HepG2 (cell line): ENCODE measurements around the gene ZNRF3. TPM values are rescaled to one million over a fixed set of nuclear protein-coding genes. Genes with fewer than 3 reads are reported as not detected.
A peak's percentile ranks its signal among the peaks of the same experiment; 100 is the strongest.

Experiments
- CREM ChIP-seq, 2 experiments: sonication (generic) in 1 of 2; formaldehyde crosslinking in 1 of 2; IDR thresholded peaks; 2 replicates each; pipeline versions ENCODE4 v1.4.0 to v1.6.1; 2016 to 2020; ENCODE audit warnings: antibody characterized with exemption in 1 of 2, mild to moderate bottlenecking in 1 of 2, missing genetic modification reagents in 1 of 2
- FOXK1 ChIP-seq: sonication (generic); formaldehyde crosslinking; IDR thresholded peaks from 2 replicates; pipeline ENCODE4 v1.4.0; 2020; ENCODE audit warnings: low read depth, missing genetic modification reagents, borderline replicate concordance
- HOXD1 ChIP-seq: sonication (generic); formaldehyde crosslinking; IDR thresholded peaks from 2 replicates; pipeline ENCODE4 v1.5.0; 2020; ENCODE audit warnings: missing genetic modification reagents
- KAT2B ChIP-seq: fragments of 150-350 bp; IDR thresholded peaks from 2 replicates; pipeline ENCODE4 v1.6.1; 2014; ENCODE audit warnings: low read depth, low read length, borderline replicate concordance
- MAZ ChIP-seq, 2 experiments: sonication (generic) in 1 of 2; formaldehyde crosslinking in 1 of 2; IDR thresholded peaks; 2 replicates each; pipeline versions ENCODE4 v1.5.0 to v1.6.1; 2012 to 2020; ENCODE audit warnings: low read depth in 2 of 2, mild to moderate bottlenecking in 2 of 2, borderline replicate concordance in 1 of 2, improper control_type of control experiment in 1 of 2, low read length in 1 of 2, missing genetic modification reagents in 1 of 2, moderate library complexity in 1 of 2
- NR1H2 ChIP-seq: sonication (generic); formaldehyde crosslinking; IDR thresholded peaks from 2 replicates; pipeline ENCODE4 v1.8.1; 2022; ENCODE audit warnings: low read depth, missing genetic modification reagents, borderline replicate concordance
- PHF5A ChIP-seq: IDR thresholded peaks from one replicate; pipeline ENCODE4 v1.6.1; 2018; ENCODE audit warnings: low read depth, missing genetic modification reagents; ENCODE audit not compliant: unreplicated experiment
- REST ChIP-seq, 2 experiments: IDR thresholded peaks; 2 replicates each; pipeline ENCODE4 v1.6.1; 2011 to 2012; ENCODE audit warnings: low read length in 2 of 2, borderline replicate concordance in 1 of 2, low read depth in 1 of 2, mild to moderate bottlenecking in 1 of 2, moderate library complexity in 1 of 2
- TFE3 ChIP-seq: IDR thresholded peaks from 2 replicates; pipeline ENCODE4 v1.6.1; 2016
- ZEB1 ChIP-seq: IDR thresholded peaks from 2 replicates; pipeline ENCODE4 v1.6.1; 2012; ENCODE audit warnings: mild to moderate bottlenecking, low read depth, inconsistent platforms; ENCODE audit not compliant: insufficient replicate concordance
- ZIK1 ChIP-seq: sonication (generic); formaldehyde crosslinking; IDR thresholded peaks from 2 replicates; pipeline ENCODE4 v1.5.0; 2020; ENCODE audit warnings: mild to moderate bottlenecking, low read depth, missing genetic modification reagents, borderline replicate concordance
- ZNF318 ChIP-seq: sonication (generic); formaldehyde crosslinking; IDR thresholded peaks from 2 replicates; pipeline ENCODE4 v1.4.0; 2020; ENCODE audit warnings: mild to moderate bottlenecking, missing genetic modification reagents
- ZNF460 ChIP-seq: sonication (generic); formaldehyde crosslinking; IDR thresholded peaks from 2 replicates; pipeline ENCODE4 v1.5.1; 2020; ENCODE audit warnings: missing genetic modification reagents, mild to moderate bottlenecking, borderline replicate concordance
- ZNF567 ChIP-seq: sonication (generic); formaldehyde crosslinking; IDR thresholded peaks from 2 replicates; pipeline ENCODE4 v1.8.1; 2023; ENCODE audit warnings: mild to moderate bottlenecking, missing genetic modification reagents, borderline replicate concordance
- polyA plus RNA-seq, 8 experiments: library from polyadenylated mRNA; depleted of rRNA in 3 of 8; stranded (reverse) in 7 of 8; unstranded in 1 of 8; fragments of >200 nt; fragmentation: Illumina TruSeq in 4 of 8; extraction: Trizol in 4 of 8; gene quantifications; 2 replicates each; pipeline versions ENCODE4 v1.2.1 to v1.2.3, GENCODE V29; 2011 to 2016; ENCODE audit warnings: low read depth in 4 of 8, missing spikeins in 1 of 8, mixed read lengths in 1 of 8; ENCODE audit not compliant: insufficient read depth in 1 of 8
- total RNA-seq, 5 experiments: library from RNA; depleted of rRNA; stranded (reverse); fragments of >200 nt; fragmentation: Illumina TruSeq; extraction: Trizol; gene quantifications; 2 replicates each; pipeline ENCODE4 v1.2.3, GENCODE V29; 2016; ENCODE audit warnings: low read depth in 1 of 5

The ZNRF3 gene
- total and polyA plus RNA-seq, 2 of the 13 experiments (the other 11 are each of a cell fraction or from before 2014, with no cell fraction given): 20.3 to 36.7 TPM

GRCh38 chr22:29030618-29031226, 147.3 kb downstream of the ZNRF3 start (continued):
- peak in 1 of 2 experiments; percentile 63; a peak in 1 of 4 replicates for TF ChIP-seq REST (IDR thresholded peaks at IDR 0.05; ENCODE audit: borderline replicate concordance in 1 of 2, low read depth in 1 of 2, low read length in 2 of 2)
- TF ChIP-seq MAZ (IDR thresholded peaks at IDR 0.05; ENCODE audit: borderline replicate concordance, low read depth, low read length): peak; percentile 90; the same call in 1 of the 2 replicates
- peak; percentile 96 for TF ChIP-seq MAZ (CRISPR knock-in tag; IDR thresholded peaks at IDR 0.05; ENCODE audit: low read depth)
- no peak; the same call in 1 of the 2 replicates for TF ChIP-seq ZNF460 (CRISPR knock-in tag)
- no peak for TF ChIP-seq KAT2B
- TF ChIP-seq TFE3 (CRISPR knock-in tag): peak; percentile 17; the same call in 1 of the 2 replicates
- TF ChIP-seq PHF5A (CRISPR knock-in tag): no peak
- peak; percentile 52; the same call in 1 of the 2 replicates for TF ChIP-seq CREM (IDR thresholded peaks at IDR 0.05)
- no peak for TF ChIP-seq CREM (CRISPR knock-in tag; IDR thresholded peaks at IDR 0.05)
- TF ChIP-seq ZNF318: no peak; the same call in 1 of the 2 replicates
- TF ChIP-seq ZIK1 (CRISPR knock-in tag): no peak; the same call in 1 of the 2 replicates
- TF ChIP-seq FOXK1 (CRISPR knock-in tag): peak; percentile 79
- peak; percentile 48 for TF ChIP-seq ZEB1
- no peak for TF ChIP-seq ZNF567 (CRISPR knock-in tag)
- TF ChIP-seq NR1H2 (CRISPR knock-in tag): no peak
- TF ChIP-seq HOXD1 (CRISPR knock-in tag): peak; percentile 71
